GM12878 (cell line): ENCODE measurements around the gene CDK7. TPM values are rescaled to one million over a fixed set of nuclear protein-coding genes. Genes with fewer than 3 reads are reported as not detected.

ENCODE experiments used
- ATAC-seq: fragments of 200-7000 bp; cut with Tn5 transposase; 3 replicates; pipeline ENCODE4 v1.9.1; 2020; ENCODE audit warnings: mild to moderate bottlenecking, moderate library complexity
- BruUV-seq: library from RNA; stranded (reverse); fragments of 400-500 nt; replicated peaks from 2 replicates; lab custom pipeline; 2021; lab: Mats Ljungman, UMichigan
- CTCF ChIA-PET: fragments of 300-600 bp; sonication (Branson Sonifier 250); formaldehyde crosslinking; extraction: SDS; loops from one replicate; lab custom pipeline; 2021; ENCODE audit warnings: inconsistent platforms; lab: Yijun Ruan, JAX
- POLR2A ChIA-PET: fragments of 350-600 bp; formaldehyde crosslinking; extraction: SDS; loops from one replicate; lab custom pipeline; 2021; ENCODE audit warnings: inconsistent platforms; lab: Charles Lee
- RAD21 ChIA-PET: fragments of 300-600 bp; sonication (Branson Sonifier 250); formaldehyde crosslinking; loops from one replicate; lab custom pipeline; 2023; ENCODE audit warnings: antibody characterized with exemption; ENCODE audit not compliant: unreplicated experiment; lab: Charles Lee
- SMC1A ChIA-PET: fragments of 300-600 bp; sonication (Branson Sonifier 250); formaldehyde crosslinking; loops from one replicate; lab custom pipeline; 2023; ENCODE audit not compliant: unreplicated experiment, uncharacterized antibody; lab: Charles Lee
- DNase-seq: peaks from one replicate; pipeline ENCODE4 v3.0.0-alpha.2; 2011; ENCODE audit warnings: low read depth, low spot score
- FAIRE-seq: peaks from 3 replicates; lab custom pipeline; 2011; peaks lifted over from hg19 to GRCh38; lab: Jason Lieb, UNC
- H2AFZ ChIP-seq: 2 replicates; pipeline ENCODE4 v1.6.0; 2011; ENCODE audit warnings: low read depth, low read length, control low read depth; ENCODE audit not compliant: control insufficient read depth
- H3K27ac ChIP-seq: 2 replicates; pipeline ENCODE4 v1.5.1; 2011; ENCODE audit warnings: control low read depth; ENCODE audit not compliant: control insufficient read depth, insufficient read depth
- H3K27me3 ChIP-seq, 2 experiments: replicated peaks in 1 of 2; 2 replicates each; pipeline versions ENCODE4 v1.6.0 to v1.6.1; 2011; ENCODE audit warnings: low read length in 1 of 2; ENCODE audit not compliant: control insufficient read depth in 2 of 2, insufficient read depth in 2 of 2
- H3K36me3 ChIP-seq, 2 experiments: 2 replicates each; pipeline ENCODE4 v1.5.1; 2011; ENCODE audit warnings: low read length in 1 of 2; ENCODE audit not compliant: control insufficient read depth in 2 of 2, insufficient read depth in 2 of 2
- H3K4me1 ChIP-seq: 2 replicates; pipeline ENCODE4 v1.6.1; 2011; ENCODE audit warnings: mild to moderate bottlenecking, low read length, moderate library complexity, mixed read lengths; ENCODE audit not compliant: control insufficient read depth, insufficient read depth
- H3K4me2 ChIP-seq: 2 replicates; pipeline ENCODE4 v1.6.0; 2011; ENCODE audit warnings: control low read depth; ENCODE audit not compliant: control insufficient read depth, insufficient read depth
- H3K4me3 ChIP-seq: fragments of 200-600 bp; sonication (generic); 2 replicates; pipeline ENCODE4 v1.5.1; 2016
- H3K79me2 ChIP-seq: 2 replicates; pipeline ENCODE4 v1.6.0; 2011; ENCODE audit warnings: low read length; ENCODE audit not compliant: control insufficient read depth, insufficient read depth
- H3K9ac ChIP-seq: 2 replicates; pipeline ENCODE4 v1.8.0; 2011; ENCODE audit warnings: low read length, control low read depth, mixed read lengths; ENCODE audit not compliant: control insufficient read depth, insufficient read depth
- H3K9me3 ChIP-seq: replicated peaks from 3 replicates; pipeline ENCODE4 v1.5.1; 2011; ENCODE audit warnings: mild to moderate bottlenecking, low read length; ENCODE audit not compliant: control insufficient read depth, insufficient read depth
- H4K20me1 ChIP-seq: 2 replicates; pipeline ENCODE4 v1.6.0; 2011; ENCODE audit not compliant: control insufficient read depth, insufficient read depth
- ASH2L ChIP-seq: fragments of 300-600, 200-600 bp; sonication (generic); IDR thresholded peaks from 2 replicates; pipeline ENCODE4 v1.6.1; 2017; ENCODE audit warnings: low read depth, mild to moderate bottlenecking, borderline replicate concordance
- CHD1 ChIP-seq: IDR thresholded peaks from 2 replicates; pipeline ENCODE4 v1.6.1; 2012; ENCODE audit warnings: low read depth, low read length, improper control_type of control experiment
- EED ChIP-seq: sonication (generic); IDR thresholded peaks from 2 replicates; pipeline ENCODE4 v1.6.1; 2016; ENCODE audit warnings: antibody characterized with exemption, low read depth
- FOXK2 ChIP-seq: fragments of 450-650 bp; IDR thresholded peaks from 2 replicates; pipeline ENCODE4 v1.6.1; 2017; ENCODE audit warnings: mild to moderate bottlenecking, moderate library complexity
- MEF2B ChIP-seq: fragments of 450-650 bp; IDR thresholded peaks from 2 replicates; pipeline ENCODE4 v1.6.1; 2018; ENCODE audit warnings: mild to moderate bottlenecking, moderate library complexity; ENCODE audit not compliant: partially characterized antibody, poor library complexity, severe bottlenecking
- NRF1 ChIP-seq: conservative IDR thresholded peaks from 2 replicates; pipeline ENCODE4 v1.6.1; 2011; ENCODE audit warnings: mild to moderate bottlenecking, low read depth, low read length, improper control_type of control experiment
- RAD21 ChIP-seq: IDR thresholded peaks from 2 replicates; pipeline ENCODE4 v1.6.1; 2011; ENCODE audit warnings: mild to moderate bottlenecking, low read depth, low read length, moderate library complexity; ENCODE audit not compliant: insufficient read depth
- RUNX3 ChIP-seq: IDR thresholded peaks from 2 replicates; pipeline ENCODE4 v1.6.1; 2012; ENCODE audit warnings: low read length, inconsistent platforms
- SIN3A ChIP-seq: IDR thresholded peaks from 2 replicates; pipeline ENCODE4 v1.6.1; 2012; ENCODE audit warnings: low read depth, low read length, improper control_type of control experiment
- TARDBP ChIP-seq: IDR thresholded peaks from 2 replicates; pipeline ENCODE4 v1.6.1; 2016; ENCODE audit warnings: borderline replicate concordance
- YY1 ChIP-seq: IDR thresholded peaks from 2 replicates; pipeline ENCODE4 v1.6.1; 2011; ENCODE audit warnings: low read depth, mild to moderate bottlenecking, low read length
- ZNF24 ChIP-seq: fragments of 450-650 bp; IDR thresholded peaks from 2 replicates; pipeline ENCODE4 v1.6.1; 2017; ENCODE audit warnings: antibody characterized with exemption, mild to moderate bottlenecking
- WGBS: methylation state at CpG from one replicate; pipeline ENCODE4 v1.1.6; 2016; ENCODE audit warnings: low lambda C conversion rate; ENCODE audit not compliant: insufficient replicate concordance, insufficient coverage; ENCODE audit errors: missing lambda C conversion rate; 5-methylcytosine and 5-hydroxymethylcytosine counted together
- in situ Hi-C: fragments of 300-500 bp; cut with MboI; formaldehyde crosslinking; loops from 9 replicates; pipeline ENCODE4 v1.14.3; 2018; ENCODE audit warnings: mixed read lengths
- intact Hi-C: fragments of 100-400 bp; cut with micrococcal nuclease; formaldehyde crosslinking; loops from one replicate; pipeline ENCODE4 v1.14.2; 2022; ENCODE audit not compliant: unreplicated experiment
- polyA plus RNA-seq, 11 experiments: library from polyadenylated mRNA; depleted of rRNA in 4 of 11; unstranded in 6 of 11; stranded (reverse) in 5 of 11; fragments of >200 nt; fragmentation: Nextera tagmentation in 4 of 11; fragmentation: Illumina TruSeq in 1 of 11; extraction: Ambion mirVana in 4 of 11; extraction: Trizol in 1 of 11; gene quantifications; 1 replicate in 1 of 11; 2 replicates in 10 of 11; pipeline versions ENCODE4 v1.2.1 to v1.2.3, GENCODE V29; 2011 to 2016; ENCODE audit warnings: inconsistent platforms in 2 of 11, missing spikeins in 2 of 11, low read depth in 1 of 11
- total RNA-seq, 4 experiments: library from RNA; depleted of rRNA in 3 of 4; stranded (reverse); fragments of >200 nt in 3 of 4; fragmentation: Illumina TruSeq in 1 of 4; extraction: Trizol in 1 of 4; gene quantifications; 2 replicates each; pipeline versions ENCODE4 v1.2.1 to v1.2.3, GENCODE V29; 2013 to 2021
- TF ChIP-seq, protein P1 (sequence below): fragments of 450-650 bp; formaldehyde crosslinking; IDR thresholded peaks from 2 replicates; pipeline ENCODE4 v1.5.0; 2022; ENCODE audit warnings: mild to moderate bottlenecking, missing genetic modification characterization
- TF ChIP-seq, protein P2 (sequence below): fragments of 450-650 bp; conservative IDR thresholded peaks from 2 replicates; pipeline ENCODE4 v1.6.1; 2017; ENCODE audit warnings: mild to moderate bottlenecking, moderate library complexity

Gene CDK7
- total and polyA plus RNA-seq, 10 of the 15 experiments (the other 5 are each of a cell fraction or from before 2014, with no cell fraction given): 26.0 to 93.9 (median 43.0) TPM

- ChIA-PET SMC1A (no interaction called here), RAD21 (no interaction called here), CTCF (interaction anchor here (0.7 kb wide), 1 partner anchor 10 kb away, joined by 3 read pairs; no protein-coding TSS in a partner anchor), POLR2A (no interaction called here)
- Histone ChIP-seq H3K27ac (no peak overlapping the region), H3K79me2 (peaks cover 5% of the 10 kb centered on the region), H3K36me3 (no peaks in the 10 kb centered on the region; a peak in 1 of 4 replicates), H3K4me3 (no peak overlapping the region), H3K27me3 (no peaks in the 10 kb centered on the region), H3K9ac (no peak overlapping the region), H3K4me1 (no peaks in the 10 kb centered on the region), H4K20me1 (no peaks in the 10 kb centered on the region), H2AFZ (no peak overlapping the region), H3K9me3 (no peaks in the 10 kb centered on the region), H3K4me2 (no peak overlapping the region)
- DNase-seq (no peak), FAIRE-seq (no peak), ATAC-seq (no peak)
- TF ChIP-seq TARDBP (no peak), RAD21 (no peak), ZNF24 (no peak), CHD1 (no peak), YY1 (no peak)
- 100% methylated on average over 2 of the region's 2 CpGs for WGBS
- no TSS peak for BruUV-seq
- intact Hi-C loops (loop anchor here (10.0 kb wide), 1 partner anchor 135 kb away; the partner anchor contains the start of genes AK6, RAD17 and TAF9), in situ Hi-C loops (no loop called here)
Observed at GRCh38 chr5:69230181-69230580, 4.5 kb upstream of the CDK7 start.

GRCh38 chr5:69231281-69231680 lies 3.4 kb upstream of the CDK7 start:
- POLR2A ChIA-PET: no interaction called here
- TF ChIP-seq RUNX3: no peak
- no peak for TF ChIP-seq NRF1
- TF ChIP-seq, protein P1, sequence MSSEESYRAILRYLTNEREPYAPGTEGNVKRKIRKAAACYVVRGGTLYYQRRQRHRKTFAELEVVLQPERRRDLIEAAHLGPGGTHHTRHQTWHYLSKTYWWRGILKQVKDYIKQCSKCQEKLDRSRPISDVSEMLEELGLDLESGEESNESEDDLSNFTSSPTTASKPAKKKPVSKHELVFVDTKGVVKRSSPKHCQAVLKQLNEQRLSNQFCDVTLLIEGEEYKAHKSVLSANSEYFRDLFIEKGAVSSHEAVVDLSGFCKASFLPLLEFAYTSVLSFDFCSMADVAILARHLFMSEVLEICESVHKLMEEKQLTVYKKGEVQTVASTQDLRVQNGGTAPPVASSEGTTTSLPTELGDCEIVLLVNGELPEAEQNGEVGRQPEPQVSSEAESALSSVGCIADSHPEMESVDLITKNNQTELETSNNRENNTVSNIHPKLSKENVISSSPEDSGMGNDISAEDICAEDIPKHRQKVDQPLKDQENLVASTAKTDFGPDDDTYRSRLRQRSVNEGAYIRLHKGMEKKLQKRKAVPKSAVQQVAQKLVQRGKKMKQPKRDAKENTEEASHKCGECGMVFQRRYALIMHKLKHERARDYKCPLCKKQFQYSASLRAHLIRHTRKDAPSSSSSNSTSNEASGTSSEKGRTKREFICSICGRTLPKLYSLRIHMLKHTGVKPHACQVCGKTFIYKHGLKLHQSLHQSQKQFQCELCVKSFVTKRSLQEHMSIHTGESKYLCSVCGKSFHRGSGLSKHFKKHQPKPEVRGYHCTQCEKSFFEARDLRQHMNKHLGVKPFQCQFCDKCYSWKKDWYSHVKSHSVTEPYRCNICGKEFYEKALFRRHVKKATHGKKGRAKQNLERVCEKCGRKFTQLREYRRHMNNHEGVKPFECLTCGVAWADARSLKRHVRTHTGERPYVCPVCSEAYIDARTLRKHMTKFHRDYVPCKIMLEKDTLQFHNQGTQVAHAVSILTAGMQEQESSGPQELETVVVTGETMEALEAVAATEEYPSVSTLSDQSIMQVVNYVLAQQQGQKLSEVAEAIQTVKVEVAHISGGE (CRISPR knock-in tag): no peak
- TF ChIP-seq FOXK2: no peak
- TF ChIP-seq EED: no peak
- TF ChIP-seq, protein P2, sequence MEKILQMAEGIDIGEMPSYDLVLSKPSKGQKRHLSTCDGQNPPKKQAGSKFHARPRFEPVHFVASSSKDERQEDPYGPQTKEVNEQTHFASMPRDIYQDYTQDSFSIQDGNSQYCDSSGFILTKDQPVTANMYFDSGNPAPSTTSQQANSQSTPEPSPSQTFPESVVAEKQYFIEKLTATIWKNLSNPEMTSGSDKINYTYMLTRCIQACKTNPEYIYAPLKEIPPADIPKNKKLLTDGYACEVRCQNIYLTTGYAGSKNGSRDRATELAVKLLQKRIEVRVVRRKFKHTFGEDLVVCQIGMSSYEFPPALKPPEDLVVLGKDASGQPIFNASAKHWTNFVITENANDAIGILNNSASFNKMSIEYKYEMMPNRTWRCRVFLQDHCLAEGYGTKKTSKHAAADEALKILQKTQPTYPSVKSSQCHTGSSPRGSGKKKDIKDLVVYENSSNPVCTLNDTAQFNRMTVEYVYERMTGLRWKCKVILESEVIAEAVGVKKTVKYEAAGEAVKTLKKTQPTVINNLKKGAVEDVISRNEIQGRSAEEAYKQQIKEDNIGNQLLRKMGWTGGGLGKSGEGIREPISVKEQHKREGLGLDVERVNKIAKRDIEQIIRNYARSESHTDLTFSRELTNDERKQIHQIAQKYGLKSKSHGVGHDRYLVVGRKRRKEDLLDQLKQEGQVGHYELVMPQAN: no peak
- no peak for TF ChIP-seq ASH2L
- no peak for TF ChIP-seq SIN3A
- no peak for TF ChIP-seq MEF2B

More at GRCh38 chr5:69231281-69231680, 3.4 kb upstream of the CDK7 start:
- Histone ChIP-seq H3K4me3 (no peak overlapping the region), H3K9me3 (no peaks in the 10 kb centered on the region), H3K4me1 (no peaks in the 10 kb centered on the region), H2AFZ (no peak overlapping the region), H3K4me2 (no peak overlapping the region), H3K27ac (no peak overlapping the region), H3K27me3 (no peaks in the 10 kb centered on the region), H3K9ac (no peak overlapping the region), H4K20me1 (no peaks in the 10 kb centered on the region), H3K36me3 (no peaks in the 10 kb centered on the region; a peak in 1 of 4 replicates), H3K79me2 (peaks cover 11% of the 10 kb centered on the region)
- CTCF ChIA-PET: interaction anchor here (1.1 kb wide), 1 partner anchor 138 kb away, joined by 3 read pairs; the partner anchor contains the start of gene SLC30A5
- no peak for DNase-seq
- RAD21 ChIA-PET: no interaction called here
- no TSS peak for BruUV-seq
- in situ Hi-C loops (no loop called here), intact Hi-C loops (loop anchor here (10.0 kb wide), 1 partner anchor 134 kb away; the partner anchor contains the start of genes AK6, RAD17 and TAF9)
- no peak for ATAC-seq
- SMC1A ChIA-PET: no interaction called here
- WGBS: 82% methylated on average over 6 of the region's 6 CpGs
- no peak for FAIRE-seq
